Fibroblast of skin of left biceps (primary cell): Measurements from ENCODE around the gene SERPING1.
"Not testable (repeated sequence)": the region's sequence is repeated elsewhere in the genome, so short reads cannot be mapped to it uniquely, and the experiment has no call there.

Experiments
- DNase-seq, 2 experiments: peaks; one replicate each; pipeline ENCODE4 v3.0.0-alpha.2; 2013; ENCODE audit warnings: low read depth in 2 of 2

SERPING1 gene

GRCh38 chr11:57652230-57652629, 54.7 kb downstream of the SERPING1 start:
- DNase-seq: not testable (repeated sequence)

GRCh38 chr11:57652662-57653061, 55.2 kb downstream of the SERPING1 start:
- no peak for DNase-seq

GRCh38 chr11:57653163-57653562, 55.7 kb downstream of the SERPING1 start:
- no peak for DNase-seq

- DNase-seq: no peak
Observed at GRCh38 chr11:57656885-57657193, 59.4 kb downstream of the SERPING1 start.

GRCh38 chr11:57657194-57658022, 59.9 kb downstream of the SERPING1 start, which contains the start of gene CLP1:
Gene CLP1 (plus strand): TSS chr11:57657762. CDS start chr11:57659477, 1,715 bp downstream.
- DNase-seq: peak; percentile 93 to 95

- no peak for DNase-seq
Observed at GRCh38 chr11:57658023-57658361, 60.5 kb downstream of the SERPING1 start.

GRCh38 chr11:57659669-57660068, 62.2 kb downstream of the SERPING1 start:
- no peak for DNase-seq

- no peak for DNase-seq
Observed at GRCh38 chr11:57662893-57663292, 65.4 kb downstream of the SERPING1 start.

GRCh38 chr11:57663975-57664374, 66.5 kb downstream of the SERPING1 start:
- DNase-seq: no peak
